HG03571 (cell line): ENCODE measurements around the gene GCLC.
A peak's percentile ranks its signal among the peaks of the same experiment; 100 is the strongest.
"Not testable (repeated sequence)": the region's sequence is repeated elsewhere in the genome, so short reads cannot be mapped to it uniquely, and the experiment has no call there.

Experiments used
- ATAC-seq: cut with Tn5 transposase; IDR thresholded peaks from one replicate; pipeline ENCODE4 v1.9.1; 2021; ENCODE audit not compliant: unreplicated experiment

GCLC gene

DNA sequence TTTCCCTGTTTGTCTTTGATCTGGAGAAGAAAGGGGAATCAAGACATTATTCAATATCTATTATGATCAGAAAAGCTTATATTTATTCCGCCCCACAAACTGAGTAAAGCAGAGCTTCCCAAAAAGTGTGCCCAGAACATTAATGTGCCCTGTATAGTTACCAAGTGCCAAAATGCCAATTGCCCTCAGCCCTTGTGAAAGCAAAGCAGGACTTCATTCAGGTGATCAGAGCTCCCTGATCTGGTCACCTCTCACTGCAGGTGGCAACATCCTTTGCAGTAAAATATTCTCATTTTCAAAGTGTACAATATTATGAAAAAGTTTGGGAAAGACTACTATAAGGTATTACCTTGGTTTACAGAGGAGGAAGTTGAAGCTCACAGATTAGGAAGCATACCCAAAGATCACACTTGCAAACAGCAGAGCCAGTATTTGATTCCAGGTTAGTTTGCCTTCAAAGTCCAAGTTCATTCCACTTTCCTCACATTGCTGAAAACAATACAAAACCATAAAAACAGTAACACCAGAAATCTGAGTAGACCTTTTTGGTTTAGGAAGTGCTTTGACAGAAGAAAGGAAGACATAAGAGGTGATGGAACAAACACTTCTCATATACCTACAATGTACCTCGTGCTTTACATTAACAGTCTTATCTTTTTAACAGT is 19.6 kb upstream of the GCLC start:
- ATAC-seq = no peak

DNA sequence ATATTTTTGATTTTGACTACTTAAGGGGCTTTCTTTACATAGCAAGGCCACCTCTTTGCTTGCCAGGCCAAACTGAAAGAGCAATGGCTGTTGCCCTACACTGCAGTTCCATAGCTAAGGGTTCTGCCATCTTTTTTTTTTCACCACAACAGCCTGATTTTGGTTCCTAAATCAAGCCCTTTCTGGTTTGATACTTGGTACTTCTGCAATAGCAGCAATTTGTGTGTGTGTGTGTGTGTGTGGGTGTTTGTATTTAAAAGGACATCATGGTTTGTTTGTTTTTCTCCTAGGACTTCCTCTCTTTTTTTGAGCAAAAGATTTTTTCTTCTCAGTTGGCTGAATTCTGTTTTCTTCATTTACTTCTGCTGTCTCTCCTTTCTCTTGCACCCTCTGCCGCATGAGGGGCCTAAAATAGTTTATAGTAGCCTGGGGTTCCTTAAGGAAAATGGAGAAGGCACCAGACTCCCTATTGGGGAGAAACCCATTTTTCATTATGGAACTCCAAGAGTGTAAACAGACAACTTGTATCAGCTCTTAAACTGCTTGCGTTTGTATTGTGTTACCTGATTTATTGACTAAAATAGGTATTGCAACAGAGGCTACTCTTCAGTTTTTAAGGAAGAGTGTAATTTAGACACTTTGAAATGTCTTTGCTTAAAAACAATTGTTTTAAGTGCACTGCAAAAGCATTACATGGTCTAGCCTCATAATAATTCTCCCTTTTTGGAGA is 12.2 kb upstream of the GCLC start:
- no peak for ATAC-seq

DNA sequence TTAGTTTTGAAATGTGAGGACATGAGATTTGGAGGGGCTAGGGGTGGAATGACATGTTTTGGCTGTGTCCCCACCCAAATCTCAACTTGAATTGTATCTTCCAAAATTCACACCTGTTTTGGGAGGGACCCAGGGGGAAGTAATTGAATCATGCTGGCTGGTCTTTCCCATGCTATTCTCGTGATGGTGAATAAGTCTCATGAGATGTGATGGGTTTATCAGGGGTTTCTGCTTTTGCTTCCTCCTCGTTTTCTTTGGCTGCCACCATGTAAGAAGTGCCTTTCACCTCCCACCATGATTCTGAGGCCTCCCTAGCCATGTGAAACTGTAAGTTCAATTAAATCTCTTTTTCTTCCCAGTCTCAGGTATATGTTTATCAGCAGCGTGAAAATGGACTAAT is 8.7 kb upstream of the GCLC start:
- ATAC-seq = not testable (repeated sequence)

DNA sequence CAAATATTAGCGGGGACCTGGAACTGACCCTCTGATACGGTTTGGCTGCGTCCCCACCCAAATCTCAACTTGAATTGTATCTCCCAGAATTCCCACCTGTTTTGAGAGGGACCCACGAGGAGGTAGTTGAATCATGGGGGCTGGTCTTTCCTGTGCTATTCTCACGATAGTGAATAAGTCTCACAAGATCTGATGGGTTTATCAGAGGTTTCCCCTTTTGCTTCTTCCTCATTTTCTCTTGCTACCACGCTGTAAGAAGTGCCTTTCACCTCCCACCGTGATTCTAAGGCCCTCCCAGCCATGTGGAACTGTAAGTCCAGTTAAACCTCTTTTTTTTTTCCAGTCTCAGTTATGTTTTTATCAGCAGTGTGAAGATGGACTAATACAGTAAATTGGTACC is 6.8 kb upstream of the GCLC start:
- not testable (repeated sequence) for ATAC-seq

DNA sequence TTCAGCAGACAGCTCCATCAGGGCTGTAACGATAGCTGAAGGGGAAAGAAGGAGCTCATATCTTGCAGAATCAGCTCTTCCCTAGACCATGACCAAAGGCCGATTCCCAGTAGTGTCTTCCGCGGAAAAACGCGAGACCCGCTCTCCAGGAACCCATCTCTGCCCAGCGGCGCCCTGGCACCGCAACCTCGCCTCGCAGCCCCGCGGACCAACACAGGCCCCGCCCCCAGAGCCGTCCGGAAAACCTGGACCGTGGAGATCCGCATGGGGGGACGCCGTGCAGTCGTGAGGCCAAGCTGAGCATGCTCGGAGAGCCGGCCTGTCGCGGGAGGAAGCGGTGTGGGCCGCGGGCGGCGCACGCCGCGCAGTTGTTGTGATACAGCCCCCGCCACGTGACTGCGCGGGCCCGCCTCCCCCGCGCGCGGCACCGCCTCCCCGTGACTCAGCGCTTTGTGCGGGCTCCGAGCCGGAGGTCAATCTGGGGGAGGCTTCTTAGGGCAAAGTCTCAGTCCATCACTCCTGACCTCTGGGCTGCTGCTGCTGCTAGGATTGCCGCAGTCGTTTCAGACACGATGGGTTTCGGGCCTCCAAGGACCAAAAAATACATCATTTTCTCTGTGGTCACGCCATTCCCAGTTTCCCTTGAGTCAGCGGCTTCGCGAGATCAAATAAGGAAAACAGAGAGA is 3.1 kb upstream of the GCLC start:
- peak; percentile 74 for ATAC-seq

DNA sequence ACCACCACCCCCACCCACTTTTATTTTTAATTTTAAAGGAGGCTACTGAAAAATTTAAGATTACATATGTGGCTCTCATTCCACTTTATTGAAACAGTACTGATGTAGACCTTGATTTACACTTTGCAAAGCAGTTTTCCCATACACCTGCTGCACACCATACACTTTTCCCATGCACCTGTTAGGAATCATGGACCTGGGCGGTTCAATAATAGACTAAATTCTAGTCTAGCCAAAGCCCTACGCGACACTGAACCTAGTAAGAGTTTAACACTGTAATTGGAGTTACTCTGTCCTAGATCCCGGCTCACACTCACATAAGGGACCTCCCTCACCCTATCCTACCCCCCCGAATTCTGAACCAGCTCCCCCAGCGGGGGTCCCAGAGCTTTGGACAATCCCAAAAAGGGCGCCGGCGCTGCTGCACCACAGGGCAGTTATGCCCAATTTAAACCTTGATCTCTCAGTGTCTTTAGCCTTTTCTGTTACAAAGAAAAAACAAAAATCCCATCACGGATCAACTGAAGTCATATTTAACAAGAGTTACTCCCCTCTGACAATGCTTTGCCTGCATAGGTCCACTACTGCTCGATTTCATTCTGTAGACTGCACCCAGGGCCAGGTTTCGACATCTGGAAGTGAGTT is 2.4 kb upstream of the GCLC start:
- ATAC-seq = peak; percentile 2

DNA sequence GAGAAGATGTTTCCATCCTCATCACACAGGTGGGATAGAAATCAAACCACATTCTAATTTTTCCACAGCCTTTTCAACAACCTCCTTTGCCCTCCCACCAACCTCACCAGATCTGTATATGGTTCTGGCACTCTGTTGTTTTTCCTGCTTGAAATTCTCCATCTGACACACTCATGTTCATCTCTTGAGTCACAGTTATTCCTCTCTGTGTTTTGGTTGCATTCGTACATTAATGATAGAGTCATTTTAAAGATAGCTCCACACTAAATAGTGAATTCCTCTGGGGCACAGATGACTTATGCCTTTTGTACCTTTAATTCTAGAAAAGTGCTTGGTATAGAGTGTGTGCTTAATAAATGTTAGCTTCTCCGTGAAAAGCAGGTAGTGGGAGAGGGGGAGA is 1.4 kb upstream of the GCLC start:
- ATAC-seq = no peak

DNA sequence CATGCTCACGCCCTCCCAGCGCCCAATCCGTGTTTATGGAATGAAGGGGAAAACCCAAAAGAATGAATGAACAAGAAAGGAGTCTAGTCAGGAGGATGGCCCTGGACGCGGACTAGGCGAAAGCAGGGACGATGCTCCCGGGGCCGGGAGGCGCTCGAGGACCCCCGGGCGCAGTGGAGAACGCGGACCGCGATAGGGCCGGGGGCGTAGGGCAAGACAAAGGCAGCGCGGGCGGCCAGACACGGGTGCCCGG is 758 bp downstream of the GCLC start:
- ATAC-seq = no peak

DNA sequence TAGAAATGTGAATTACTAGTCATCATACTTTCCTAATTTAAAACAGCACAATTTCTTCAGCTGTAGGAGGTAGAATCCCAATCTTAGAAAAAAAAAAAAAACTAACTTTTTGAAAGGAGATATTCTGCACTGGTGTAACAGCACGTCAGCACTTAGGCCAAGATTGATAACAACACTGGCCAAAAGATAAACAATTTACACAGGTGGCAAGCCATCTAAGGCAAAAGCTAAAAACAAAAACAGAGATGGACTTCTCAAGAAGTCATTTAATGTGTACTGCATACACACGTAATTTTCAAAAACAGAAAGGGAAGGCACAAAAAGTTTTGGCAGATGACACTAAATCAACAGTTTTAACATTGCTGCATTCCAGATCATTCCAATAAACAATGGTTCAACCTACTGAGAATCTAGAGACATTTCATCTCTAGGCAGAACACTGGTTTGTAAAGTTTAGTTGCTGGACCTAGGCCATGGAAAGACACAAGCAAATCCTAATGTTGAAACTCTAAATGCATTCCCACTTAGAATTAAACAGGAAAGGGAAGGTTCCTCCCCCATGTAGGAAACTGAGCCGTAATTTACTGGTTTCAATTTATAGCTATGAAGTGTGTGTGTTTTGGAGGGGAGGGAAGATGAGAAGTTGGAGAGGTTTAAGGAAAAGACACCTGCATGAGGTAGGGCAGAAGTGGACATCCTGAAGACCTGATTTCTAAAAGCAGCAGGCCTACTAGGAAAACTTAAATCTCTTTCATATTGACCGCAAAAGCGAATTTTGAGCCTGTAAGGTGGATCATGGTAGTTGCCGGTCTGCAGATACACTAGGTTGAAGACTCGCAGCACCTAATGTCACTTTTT is 1.3 kb downstream of the GCLC start:
- ATAC-seq = no peak

DNA sequence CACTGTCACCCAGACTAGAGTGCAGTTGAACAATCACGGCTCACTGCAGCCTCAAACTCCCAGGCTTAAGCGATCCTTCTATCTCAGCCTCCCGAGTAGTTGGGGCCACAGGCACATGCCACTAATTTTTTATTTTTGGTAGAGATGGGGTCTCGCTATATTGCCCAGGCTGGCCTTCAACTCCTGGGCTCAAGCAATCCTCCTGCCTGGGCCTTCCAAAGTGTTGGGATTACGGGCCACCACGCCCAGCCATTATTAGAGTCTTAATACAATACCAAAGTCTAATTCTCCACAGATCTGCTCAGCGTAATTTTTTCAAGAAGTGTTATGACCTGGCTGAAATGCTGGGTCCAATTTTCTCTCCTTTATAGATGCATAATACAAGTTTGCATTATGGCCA is 3.0 kb downstream of the GCLC start:
- ATAC-seq = no peak

DNA sequence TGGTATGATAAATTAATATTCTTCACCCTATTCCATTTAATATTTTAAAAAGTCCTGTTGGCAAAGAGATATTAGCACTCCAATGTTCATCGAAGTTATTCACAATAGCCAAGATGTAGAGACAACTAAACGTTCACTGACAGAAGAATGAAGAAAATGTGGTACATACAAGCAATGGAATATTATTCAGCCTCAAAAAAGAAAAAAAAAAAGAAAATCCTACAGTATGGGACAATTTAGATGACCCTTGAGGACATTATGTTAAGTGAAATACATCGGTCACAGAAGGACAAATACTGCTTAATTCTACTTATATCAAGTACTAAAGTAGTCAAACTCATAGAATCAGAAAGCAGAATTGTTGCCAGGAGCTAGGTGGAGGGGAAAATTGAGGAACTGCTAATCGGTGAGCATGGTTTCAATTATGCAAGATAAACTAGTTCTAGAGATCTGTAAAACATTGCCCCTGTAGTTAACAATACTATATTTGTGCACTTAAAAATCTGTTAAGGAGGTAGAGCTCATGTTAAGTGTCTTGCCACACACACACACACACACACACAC is 4.7 kb downstream of the GCLC start:
- ATAC-seq = no peak

DNA sequence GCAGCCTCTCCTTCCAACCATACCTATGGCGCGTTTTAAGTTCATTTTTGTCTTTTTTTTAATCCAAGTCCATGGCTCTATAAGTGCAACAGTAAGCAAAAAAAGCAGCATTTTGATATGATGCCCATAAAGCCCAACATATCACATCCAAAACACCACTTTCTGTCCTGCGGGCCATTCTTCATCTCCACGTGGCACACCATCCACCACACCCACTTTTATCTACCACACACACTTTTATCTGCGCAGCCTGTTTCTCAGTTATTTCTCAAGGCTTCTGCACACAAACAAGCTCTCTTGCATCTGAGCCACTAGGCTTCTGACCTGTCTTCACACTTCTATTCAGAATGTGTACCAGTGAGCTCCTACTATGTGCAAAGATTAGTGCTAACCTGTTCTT is 5.3 kb downstream of the GCLC start:
- no peak for ATAC-seq

DNA sequence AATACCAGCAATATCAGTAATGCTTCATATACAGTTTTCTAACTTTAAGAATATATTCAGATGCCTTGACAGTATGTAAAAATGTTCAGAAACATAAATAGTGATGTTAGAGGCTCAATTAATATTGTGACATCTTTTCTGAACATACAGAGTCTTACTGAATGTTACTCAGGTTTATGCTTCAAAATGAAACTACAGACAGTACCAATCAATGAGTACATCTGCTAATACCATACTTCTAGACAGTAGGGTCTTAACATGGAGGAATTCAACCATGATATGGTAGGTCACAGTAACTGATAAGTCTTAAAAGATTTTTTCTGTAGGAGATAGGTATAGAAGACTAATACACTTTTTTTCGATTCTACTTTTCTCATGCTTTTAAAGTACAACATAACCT is 8.3 kb downstream of the GCLC start:
- no peak for ATAC-seq

DNA sequence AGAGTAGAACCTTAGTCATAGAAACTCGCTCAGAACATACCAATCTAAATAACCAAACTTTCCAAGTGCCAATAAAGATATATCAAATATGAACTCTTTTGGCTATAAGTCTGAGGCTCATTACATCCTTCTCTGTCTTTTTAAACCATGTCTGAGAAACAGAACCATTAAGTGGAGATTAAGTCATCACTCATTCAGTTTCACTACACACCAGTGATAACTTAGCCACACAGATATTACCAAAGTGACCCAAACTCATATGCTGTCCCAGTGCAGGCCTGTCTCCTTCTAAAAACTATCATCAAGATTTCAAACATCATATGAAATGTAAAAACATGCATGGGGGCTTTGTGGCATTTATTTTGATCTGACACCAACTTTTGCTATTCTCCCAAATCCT is 12.0 kb downstream of the GCLC start:
- no peak for ATAC-seq

DNA sequence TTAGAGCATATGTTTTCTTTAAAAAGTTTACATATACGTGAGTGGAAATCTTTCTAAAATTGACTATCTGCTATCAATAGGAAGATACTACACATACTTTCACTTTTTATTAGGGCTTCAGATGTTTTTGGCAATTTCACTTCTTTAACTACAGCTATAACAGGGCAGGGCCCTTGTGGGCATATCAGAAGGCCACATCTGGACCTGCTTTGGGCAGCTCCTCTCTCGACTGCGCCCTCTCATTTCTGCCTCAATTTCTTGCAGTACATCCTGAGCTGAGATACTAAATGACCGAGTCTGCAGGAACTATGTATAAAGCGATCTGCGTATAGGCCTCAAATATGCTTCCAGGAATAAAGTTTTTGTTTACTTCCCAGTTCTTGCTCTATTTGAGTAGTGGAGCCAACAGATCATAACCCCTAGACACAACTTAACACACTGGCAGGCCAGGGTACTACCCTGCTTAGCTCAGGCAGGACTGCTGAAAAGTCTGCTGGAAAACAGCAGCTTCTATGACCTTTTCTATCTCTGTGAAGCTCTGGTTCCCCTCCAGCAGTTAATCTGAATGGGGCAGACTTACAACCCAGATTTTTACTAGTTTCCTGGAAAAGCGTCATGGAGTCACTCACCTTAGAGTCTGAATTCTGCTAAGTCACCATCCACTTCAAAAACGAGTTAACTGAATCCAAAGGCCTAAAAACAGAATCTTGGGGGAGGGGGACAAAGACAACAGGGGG is 12.7 kb downstream of the GCLC start:
- no peak for ATAC-seq

DNA sequence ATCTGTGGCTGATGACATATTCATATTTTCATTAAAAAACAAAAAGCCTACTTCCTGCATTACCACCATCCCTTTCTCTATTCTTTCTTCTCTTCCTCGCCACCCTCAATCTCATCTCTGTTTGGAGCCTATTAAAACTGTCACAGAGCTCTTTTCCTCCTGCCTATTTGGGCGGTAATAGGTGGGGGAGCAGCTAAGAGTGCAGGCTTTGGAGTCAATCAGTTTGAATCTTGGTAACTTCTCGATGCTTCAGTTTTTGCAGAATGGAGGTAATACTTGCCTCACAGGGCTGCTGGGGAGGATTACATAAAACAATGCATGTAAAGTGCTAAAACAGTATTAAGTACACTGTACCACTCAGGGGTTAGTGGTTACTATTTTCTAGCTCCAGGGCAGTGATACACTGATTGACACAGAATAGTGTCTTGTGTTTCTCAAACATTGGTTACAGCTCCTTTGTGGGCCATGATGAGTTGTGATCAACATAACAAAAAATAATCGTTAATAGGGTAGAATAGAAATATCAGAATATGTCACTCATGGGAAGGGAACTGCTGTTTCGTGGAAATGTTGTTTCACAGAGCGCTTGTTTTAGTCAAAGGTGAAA is 14.0 kb downstream of the GCLC start:
- ATAC-seq = no peak

DNA sequence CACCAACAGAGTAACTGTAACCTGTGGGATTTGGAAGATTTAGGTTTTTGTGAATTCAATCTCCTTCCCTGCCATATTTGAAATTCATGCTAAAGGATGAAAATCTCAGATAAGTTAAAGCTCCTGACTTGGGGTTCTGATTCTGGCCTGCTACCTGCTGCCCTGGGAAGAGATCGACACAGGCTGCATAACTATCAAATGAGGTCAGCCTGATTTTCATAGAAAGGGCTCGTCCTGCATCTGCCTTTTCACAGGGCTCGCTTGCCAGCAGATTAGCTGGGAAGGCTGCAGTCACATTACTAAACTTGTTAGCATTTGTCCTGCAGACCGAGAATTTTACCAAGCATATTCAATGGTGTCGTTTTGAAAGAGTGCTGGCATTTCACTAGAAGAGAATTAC is 14.6 kb downstream of the GCLC start:
- no peak for ATAC-seq

DNA sequence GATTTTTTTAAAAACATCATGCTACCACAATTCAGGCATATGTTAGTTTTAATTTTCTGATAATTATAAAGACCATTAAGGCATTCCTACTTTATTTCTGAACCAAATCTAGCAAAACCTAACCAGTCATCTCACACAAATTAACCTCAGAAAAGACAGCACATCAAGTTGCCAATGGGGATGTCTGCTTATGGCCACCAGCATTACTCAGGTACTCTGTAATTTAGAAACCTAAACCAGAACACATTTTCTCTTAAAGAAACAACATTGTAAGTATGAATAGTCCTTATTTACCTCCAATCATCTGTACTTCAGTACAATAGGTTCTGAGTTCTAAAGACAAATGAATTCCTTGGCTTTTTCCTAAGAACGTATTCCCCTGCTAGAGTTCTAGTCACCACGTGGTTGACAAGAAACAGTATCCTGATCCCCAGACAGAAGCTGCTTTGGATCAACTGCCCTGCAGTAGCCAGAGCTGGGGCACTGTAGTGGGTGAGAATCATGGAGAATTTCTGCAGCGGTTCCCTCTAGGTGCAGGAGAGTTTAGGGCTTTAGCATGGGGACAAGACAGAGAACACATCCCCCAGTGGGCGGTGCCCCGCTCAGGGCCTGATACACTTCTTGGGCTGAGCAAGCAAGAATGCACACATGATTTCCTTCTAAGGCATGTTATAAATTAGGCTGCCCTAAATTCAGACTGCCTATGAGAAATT is 15.4 kb downstream of the GCLC start:
- no peak for ATAC-seq

DNA sequence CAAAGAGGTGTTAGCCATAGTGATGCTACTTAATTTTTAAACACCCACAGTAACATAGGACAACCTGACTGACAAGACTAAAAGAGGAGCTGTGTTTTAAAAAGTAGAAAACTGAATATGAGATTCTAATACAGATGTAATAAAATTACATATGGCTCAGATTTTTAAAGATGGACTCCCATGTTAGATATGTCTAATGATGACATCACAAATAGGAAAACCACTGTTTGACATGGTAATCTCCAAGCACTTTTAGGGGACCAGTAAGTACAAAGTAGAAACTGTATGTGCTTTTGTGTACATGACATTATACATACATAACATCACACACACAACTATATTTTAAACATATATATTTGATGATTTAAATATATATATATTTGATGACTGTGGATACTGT is 16.8 kb downstream of the GCLC start:
- no peak for ATAC-seq
